Pulmonary artery endothelial cell (primary cell): ENCODE results near the gene GPR183. TPM values are rescaled to one million over a fixed set of nuclear protein-coding genes. Genes with fewer than 3 reads are reported as not detected.

ENCODE experiments used
- DNase-seq: peaks from one replicate; pipeline ENCODE4 v3.0.0-alpha.2; 2011; ENCODE audit warnings: low read depth, low spot score
- total RNA-seq: library from RNA; depleted of rRNA; stranded (reverse); fragments of >200 nt; gene quantifications from 2 replicates; pipeline ENCODE4 v1.2.3, GENCODE V29; 2014

GPR183 gene
- total RNA-seq, 1 donor from 2014 or later: not detected

DNA sequence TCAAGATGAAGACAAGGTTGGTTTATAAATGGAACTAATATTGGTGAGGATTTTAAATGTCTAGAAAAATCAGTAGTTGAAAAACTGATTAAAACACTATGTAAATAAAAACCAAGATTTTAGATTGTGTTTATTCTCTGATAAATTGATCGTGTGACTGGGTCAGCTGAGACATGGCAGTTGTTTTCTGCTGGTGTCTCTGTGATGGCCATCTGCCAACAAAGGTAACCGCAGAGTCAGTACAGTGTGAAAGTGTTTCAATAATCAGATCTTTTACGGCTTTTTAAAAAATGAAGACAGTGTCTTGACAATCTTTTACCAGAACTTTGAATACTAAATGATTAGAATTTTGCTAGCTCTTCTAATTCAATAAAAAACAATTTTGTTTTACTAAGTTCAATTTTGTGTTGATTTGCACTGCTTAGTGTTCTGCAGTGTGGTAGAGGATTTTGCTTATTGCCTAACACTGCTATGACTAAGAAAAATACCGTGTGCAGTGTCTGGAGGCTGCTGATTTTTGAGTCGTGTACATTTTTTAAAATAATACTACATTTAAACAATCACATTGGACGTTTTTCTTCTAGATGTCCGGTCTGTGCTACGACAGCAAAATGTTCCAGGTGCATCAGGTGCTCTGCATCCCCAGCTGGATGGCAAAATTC, 32.7 kb upstream of the GPR183 start:
- no peak for DNase-seq

DNA sequence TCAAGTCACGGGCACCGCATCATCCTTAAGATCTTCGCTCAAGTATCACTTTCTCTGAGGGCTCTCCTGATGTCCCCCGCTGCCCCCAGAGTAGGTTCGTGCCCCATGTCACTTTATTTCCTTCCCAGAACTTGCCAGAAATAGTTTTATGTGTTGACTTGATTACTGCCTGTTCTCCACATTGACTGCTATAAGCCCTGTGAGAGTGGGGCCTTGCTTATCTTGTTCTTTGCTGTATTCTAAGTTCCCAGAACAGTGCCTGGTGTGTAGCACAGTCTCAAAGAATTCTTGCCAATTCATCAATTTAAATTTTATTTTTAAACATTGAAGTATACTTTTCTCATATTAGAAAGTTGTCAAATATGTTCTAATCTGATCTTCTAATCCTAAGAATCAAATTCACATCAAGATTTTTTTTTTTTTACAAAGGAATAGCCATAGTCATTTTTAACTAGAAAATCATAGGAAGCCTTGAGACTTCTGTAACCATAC, 32.1 kb upstream of the GPR183 start:
- no peak for DNase-seq

DNA sequence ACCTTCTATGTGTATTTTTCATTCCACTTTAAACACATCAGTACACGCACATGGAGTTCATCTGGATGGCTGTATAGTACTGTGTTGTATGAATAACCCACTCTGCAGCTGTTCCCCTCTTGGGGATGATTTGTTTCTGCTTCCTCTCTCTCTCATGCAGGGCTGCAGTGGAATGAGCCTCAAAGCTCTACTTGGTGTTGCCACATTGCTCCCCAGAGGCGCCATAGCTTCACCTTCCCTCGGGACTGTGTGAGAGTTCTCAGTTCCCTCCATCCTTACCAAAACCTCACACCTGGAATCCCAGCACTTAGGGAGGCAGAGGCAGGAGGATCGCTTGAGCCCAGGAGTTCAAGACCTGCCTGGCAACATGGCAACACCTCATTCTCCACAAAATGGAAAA, 28.4 kb upstream of the GPR183 start:
- DNase-seq: no peak

DNA sequence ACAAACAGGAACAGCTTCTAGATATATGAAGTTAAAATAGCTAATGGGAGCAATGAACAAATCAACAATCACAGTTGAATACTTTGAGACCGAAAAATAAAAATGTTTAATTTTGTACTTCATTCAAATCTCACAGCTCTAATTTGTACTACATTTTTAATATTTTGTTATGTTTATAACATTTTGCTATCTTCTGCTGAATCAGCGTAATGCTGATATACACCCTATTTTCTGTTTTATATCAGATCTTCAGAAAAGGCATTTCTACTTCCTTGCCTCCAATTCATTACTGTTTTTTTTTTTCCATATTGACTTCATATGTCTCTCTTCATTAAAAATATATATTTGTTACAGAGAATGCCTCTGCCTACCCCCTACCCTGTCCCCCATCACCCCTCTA, 27.9 kb upstream of the GPR183 start:
- DNase-seq: no peak

DNA sequence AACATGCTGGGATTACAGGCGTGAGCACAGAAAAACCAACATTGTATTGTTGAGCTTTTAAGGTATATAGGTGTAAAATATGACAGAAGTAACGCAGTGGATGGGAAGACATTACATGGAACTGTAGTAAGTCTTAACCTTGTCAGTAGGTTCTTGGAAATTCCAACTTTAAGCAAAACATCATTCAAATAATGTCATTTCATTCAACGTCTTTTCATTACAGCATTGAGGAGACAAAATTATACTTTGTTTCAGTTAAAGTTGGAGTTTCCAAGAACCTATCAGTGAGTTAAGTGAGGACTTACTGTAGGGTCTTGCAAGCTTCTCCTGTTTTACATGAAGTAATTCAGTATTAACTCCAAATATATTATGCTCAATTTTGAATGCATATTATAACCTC, 27.0 kb upstream of the GPR183 start:
- no peak for DNase-seq

DNA sequence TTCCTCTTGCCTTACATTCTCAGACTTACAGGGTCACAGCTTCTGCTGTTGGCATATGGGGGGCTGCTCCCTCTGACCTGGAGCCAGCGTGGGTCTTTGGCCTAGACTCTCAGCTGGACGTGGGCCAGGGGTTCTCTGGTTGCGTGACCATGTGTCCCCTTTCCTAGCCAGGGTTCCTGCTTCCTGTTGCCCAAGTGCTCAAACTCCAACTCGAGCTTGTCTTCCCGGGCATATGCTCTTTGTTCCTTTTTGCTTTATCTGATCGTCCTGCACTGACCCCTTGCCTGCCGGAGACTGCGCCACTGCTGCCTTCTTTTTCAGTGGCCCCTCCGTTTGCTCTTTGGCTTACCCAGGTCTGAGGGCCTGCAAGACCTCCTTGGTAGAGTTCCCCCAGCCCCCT, 25.3 kb upstream of the GPR183 start:
- no peak for DNase-seq

DNA sequence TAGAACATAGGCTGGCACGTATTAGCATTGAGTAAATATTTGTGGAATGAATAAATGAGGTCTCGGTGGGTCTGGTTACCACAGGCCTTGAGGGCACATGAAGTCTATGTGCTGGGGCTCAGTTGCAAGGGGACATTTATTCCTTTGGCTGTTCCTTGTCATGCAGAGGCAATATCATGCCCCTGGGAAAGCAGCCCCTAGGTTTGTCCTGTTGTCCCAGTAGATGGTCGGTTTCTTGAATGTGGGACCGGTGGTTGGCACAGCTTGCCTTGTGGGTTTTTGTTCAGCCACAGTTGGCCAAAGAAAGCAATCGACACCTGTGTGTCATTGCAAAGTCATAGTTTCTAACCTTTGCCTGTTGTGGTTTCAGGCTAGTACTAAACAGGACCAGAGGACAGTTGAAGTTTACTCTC, 24.7 kb upstream of the GPR183 start:
- no peak for DNase-seq

DNA sequence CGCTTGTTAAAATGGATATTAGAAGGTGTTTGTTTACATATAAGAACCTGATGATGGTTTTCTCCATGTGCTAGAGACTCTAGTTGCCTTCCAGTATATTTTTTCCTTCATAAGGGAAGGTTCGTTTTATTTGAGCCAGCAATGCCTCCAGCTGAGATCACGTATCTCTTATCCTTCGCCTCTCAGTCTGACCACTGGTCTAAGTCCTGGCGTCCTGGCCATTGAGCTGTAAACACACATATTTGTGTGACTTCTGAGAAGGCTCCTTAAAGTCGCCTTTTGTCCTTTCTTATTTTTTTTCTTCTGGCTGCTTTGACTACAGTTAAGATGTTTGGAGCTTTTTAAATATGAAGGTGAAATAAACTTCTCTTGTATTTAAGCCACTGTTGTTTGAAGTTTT, 23.7 kb upstream of the GPR183 start:
- DNase-seq: no peak

DNA sequence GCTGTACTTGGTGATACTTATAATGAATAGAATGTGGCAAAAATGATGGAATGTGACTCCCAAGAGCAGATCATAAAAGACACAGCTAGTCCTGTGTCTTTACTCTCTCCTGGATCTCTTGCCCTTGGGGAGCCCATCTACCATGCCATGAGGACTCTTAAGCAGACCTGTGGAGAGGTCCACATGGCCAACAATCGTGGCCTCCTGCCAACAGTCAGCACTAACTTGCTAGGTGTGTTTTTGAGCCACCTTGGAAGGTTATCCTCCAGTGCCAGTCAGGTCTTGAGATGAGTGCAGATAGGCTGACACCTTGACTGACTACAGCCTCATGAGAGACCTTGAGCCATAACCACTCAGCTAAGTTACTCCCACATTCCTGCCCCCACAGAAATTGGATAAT, 22.3 kb upstream of the GPR183 start:
- no peak for DNase-seq

DNA sequence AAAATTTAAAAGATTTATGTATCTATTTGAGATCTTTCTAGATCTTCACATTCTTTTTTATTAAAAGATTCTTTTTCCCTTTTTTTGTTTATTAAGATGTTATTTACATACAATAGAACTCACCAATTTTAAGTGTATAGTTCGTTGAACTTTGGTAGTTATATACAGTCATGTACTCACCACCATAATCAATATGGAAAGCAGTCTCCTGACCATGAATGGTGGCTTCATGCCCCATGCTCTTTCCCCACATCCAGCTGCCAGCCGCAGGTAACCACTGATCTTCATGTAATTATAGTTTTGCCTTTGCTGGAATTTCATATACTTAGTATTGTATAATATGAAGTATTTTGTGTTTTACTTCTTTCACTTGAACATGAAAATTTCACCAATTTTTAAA, 20.6 kb upstream of the GPR183 start:
- no peak for DNase-seq

DNA sequence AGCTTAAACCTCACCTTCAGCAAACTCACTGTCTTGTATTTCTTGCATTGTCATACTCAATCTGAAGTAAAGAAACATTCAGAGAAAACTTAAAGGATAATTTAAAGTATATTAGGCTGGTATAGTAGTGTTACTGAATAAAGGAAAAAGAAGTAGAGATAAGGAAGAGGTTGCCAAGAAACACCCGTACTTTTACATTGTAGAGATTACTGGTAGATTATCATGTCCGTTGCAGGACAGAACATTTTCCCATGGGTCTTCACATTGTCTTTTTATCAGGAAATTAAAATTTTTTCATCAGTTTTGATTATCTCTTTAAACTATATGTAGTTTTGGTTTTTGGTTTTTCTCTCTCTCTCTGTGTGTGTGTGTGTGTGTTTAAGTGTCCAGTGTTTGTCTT, 19.9 kb upstream of the GPR183 start:
- DNase-seq: no peak

DNA sequence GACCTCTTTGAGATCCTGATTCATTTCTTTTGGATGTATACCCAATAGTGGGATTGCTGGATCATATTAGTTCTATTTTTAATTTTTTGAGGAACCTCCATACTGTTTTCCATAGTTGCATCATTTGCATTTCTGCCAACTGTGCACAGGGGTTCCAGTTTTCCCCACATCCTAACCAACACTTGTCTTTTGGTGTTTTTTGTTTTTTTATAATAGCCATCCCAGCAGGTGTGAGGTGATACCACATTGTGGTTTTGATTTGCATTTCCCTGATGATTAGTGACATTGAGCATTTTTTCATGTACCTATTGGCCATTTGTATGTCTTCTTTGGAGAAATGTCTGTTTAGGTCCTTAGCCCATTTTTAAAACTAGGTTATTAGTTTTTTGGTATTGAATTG, 18.8 kb upstream of the GPR183 start:
- DNase-seq: no peak

DNA sequence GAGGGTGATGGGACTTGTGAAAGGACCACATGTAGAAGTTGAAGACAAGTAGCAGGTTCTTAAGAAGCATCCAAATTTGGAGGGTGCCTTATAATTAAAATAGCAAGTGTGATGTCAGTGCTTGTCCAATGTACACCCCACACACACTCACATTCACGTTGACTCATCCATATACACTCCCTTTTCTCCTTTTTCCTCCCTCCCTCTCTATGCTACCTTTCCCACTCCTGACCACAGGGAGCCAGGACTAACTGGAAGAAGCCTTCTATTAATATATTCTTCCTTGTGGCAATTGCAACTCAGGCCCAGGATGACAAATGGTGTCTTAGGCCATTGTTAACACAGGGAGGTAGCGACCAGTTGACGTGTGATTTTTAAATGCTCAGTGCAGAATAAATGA, 16.3 kb upstream of the GPR183 start:
- no peak for DNase-seq

DNA sequence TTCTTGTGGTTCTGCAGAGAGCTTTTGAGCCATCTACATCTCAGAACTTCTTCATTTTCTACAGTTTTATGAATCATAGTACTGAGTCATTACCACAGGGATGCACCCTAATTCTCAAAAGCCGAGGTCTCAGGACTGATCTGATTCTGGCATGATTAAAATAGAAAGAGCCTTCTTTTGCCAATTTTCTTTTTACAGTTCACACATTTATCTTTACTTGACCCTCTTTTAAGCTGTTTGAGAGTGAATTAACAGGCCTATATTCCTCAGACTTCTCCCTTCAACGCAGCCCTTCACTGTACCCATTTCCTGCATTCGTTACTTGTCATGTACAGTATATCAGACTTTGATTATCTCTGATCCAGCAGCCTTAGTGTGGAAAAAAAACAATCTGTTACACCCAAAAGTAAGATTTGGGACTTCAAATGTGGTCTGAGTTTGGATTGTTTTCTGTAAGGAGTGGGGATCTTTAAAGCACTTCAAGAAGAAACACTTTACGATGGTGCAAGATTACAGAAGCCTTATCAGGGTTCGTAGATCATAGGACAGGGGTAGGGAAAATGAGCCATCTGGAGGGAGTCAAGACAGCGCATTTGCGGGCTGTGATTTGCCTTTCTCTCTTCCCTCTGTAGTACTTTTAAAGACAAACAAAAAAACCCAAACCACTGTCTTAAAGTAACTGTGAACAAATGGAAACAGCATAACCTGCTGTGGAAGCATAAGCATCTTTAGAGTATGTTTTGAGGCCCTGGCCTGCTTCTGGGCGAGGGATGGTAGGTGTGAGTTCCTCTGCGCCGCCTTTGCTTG, 15.3 kb upstream of the GPR183 start:
- DNase-seq: no peak

DNA sequence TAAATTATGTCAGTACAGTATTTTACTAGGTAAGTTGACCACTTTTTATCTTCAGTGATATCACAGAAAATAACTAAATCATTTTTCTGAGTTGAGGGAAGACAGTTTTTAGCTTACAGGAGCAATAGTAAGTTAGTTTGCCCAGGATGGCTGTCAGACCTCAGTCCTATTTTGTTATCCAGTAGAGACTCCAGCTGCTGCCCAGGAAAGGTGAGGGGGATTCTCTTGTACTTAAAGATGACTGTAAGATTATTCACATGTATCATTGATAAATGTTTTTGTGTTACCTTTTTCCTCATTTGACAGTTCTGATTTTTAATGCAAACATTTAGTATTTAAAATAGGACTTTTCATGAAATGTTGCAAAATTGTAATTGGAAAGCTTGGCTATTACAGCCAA, 14.5 kb upstream of the GPR183 start:
- no peak for DNase-seq

DNA sequence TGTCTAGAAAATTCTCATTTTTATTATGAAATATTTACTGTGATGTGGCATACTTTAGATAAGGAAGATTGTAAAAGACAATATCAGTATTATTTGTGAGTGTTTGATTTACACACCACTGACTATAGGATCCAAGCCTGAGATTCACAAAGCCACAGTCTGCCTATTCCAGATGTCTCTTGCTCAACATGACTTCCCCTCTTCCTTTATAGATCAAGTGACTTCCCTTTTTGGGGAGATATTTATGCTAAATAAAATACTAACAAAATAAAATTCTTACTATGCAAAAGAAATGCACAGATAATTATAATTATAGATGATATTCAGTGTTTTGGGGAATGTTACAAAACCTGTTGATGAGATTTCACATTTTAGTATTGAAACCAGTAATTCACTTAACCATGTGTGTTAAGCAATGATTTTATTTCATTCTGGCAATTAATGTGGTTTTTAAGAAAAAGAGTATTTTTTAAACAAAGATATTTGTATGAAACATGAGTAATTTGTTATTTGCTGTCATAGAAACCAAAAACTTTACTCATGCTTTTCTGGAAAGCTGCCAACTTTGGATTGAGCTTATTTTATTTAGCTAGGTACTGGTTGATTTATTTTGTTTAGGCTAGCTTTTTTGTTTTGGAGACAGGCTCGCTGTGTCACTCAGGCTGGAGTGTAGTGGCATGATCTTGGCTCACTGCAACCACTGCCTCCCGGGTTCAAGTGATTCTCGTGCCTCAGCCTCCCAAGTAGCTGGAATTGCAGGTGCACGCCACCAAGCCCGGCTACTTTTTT, 13.7 kb upstream of the GPR183 start:
- peak; percentile 85 for DNase-seq

DNA sequence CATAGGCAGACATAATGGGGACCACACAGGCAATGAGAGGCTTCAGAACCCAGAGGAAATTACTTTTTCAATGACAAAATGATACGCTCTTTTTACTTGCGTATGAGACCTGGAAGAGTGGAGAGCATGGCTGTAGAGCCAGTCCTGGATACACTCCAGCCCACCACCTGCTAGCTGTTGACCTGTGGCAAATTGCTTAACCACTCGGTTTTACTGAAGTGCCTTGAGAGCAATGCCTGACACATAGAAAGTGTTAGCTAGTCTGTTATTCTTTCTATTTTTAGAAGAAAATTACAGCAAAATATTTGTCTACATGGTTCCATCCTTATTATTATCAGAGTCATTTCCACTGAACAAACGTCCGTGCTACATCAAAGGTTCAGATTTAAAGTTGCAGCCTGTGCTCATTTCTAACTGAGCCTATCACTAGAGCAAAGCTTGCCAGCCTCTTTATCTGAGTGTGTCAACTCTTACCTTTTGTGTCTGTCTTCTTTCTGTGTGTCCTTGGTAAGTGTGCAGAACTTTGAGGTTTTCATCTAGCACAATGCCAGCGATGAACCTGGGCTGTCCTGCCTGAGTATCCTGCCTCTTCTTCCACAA, 9.6 kb upstream of the GPR183 start:
- DNase-seq: no peak

DNA sequence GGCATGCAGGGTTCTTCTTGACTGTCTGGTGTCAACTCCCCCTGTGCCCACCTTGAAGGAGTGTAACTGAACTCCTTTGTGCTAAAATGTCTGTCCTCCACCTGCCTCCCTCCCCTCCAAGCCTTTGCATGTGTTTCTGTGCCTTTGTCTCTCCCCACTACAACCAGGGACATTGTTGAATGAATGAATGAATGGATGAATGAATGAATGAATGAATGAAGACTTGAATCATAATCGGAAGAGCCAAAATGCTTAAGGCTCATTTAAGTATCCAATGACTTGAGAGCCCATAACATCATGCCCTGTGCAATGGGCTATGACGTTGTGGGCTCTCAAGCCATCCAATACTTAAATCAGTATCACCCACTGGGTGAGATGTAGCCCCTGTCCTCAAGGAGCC, 9.0 kb upstream of the GPR183 start:
- no peak for DNase-seq

DNA sequence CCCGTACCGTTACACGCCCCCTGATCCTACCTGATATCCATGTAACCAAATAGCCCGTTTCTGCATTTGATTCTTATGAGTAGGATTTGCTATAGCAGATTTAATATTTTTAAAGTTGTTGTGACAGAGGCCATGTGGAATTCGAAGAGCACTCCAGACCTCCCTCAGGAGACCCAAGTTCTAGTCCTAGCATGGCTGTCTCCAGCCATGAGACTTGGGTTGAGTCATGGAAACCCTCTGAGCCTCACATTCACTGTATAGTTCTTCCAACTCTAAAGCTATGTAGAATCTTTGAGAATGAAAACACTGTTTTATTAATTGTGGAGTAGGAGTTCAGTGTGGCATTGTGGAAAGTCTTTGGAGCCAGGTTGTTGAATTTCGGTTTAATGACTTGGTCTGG, 8.0 kb upstream of the GPR183 start:
- DNase-seq: no peak

DNA sequence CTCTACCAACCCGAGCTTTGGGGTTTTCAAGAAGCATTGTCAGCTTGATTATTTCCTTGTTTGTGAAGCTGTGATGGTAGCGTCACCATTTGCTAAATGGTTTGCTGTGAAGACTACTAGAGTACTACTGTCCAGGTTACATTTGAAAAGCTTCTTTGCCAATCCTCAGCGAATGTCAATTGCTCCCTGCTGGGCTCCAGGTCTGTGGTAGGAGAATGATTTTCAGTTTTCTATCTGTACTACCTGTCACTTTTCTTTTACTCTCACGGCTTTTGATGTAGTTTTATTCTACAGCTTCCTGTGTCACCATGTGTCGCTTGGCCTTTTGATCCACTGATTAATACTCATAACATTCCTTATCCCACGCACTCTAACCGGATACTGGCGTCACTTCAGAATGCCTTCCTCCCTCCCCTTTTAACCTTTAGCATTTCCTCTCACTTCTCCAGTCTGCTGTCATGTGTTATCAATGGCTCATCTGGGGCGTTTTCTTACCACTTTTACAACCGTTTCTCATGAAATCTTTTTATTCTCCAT, 7.5 kb upstream of the GPR183 start:
- DNase-seq: peak; percentile 90

DNA sequence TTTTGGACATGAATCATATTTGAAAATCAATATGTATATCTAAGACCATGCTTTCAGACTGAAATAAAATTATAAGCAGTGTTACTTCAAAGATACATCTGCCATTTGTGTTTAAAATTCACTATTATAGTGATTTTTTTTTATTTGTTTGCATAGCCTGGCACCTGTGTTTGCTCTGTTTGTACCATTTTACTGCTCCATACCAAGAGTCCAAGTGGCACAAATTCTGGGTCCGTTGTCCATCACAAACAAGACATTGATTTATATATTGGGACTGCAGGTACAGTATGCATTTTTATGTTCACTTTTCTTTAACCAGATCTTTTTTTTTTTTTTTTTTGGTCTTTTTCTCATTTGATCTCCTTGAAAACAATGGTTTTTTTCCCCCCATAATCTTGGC, 6.7 kb upstream of the GPR183 start:
- no peak for DNase-seq

DNA sequence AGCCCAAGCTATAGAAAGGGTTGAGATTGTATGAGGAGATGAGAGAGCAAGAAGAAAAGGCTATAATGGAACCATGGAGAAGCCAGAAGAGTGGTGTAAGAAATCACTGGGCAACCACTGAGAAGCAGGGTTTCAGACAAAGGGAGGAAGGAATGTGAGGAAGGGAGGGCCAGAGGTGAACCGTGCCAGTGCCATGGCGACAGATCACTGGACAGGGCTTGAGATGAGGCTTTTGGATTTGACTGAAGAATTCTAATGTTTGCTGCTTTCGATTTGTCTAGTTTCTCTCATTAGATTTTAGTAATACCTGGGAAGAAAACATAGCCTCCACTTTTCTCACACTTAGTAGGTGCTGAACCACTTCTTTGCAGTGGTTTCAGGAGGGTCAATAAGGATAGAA, 6.3 kb upstream of the GPR183 start:
- DNase-seq: peak; percentile 79
